Measurements from ENCODE around the gene ELMO1. TPM values are rescaled to one million over a fixed set of nuclear protein-coding genes. Genes with fewer than 3 reads are reported as not detected.
A peak's percentile ranks its signal among the peaks of the same experiment; 100 is the strongest.

ELMO1 gene
- total and polyA plus RNA-seq, 2 of the 13 experiments (the other 11 are each of a cell fraction or from before 2014, with no cell fraction given), result 0.11 to 0.17 TPM

DNA sequence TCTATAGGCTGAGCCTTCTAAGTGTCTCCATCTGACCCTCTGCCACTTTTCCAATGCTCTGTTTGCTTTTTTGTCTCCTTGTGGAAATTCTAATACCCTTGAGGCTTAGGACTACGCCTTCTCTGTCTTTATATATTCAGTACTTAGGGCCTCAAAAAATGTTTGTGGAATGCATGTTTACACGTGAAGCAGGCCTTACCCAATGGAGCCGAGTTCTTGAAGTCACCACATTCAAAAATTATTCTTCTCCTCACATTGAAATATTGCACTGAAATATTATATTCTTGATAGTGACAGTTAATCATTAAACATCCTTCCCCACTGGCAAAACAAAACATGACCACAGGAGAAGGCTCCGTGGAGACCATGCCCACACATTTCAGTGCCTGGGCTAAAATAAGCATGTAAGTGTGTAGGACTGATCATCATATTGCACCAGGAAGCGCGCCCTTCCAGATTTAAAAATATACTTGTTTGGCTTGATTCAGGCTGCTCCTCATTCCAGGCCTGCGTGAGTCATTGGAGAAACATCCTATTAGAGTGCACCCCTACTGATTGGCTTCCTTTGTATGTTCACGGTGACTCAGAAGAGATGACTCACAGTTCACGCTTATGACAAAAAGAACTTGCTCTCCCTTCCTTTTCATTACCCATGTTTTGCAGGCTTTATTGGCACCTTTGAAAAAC is 416.9 kb downstream of the ELMO1 start (continued):
- TF ChIP-seq FOXO1 (CRISPR knock-in tag; IDR thresholded peaks at IDR 0.05), result no peak; the same call in 1 of the 2 replicates
- peak; percentile 74 for TF ChIP-seq MED1 (CRISPR knock-in tag; IDR thresholded peaks at IDR 0.05)
- 0 out of 2 replicates have a peak, but pooled peaks have one; percentile 35 for TF ChIP-seq ZNF761 (CRISPR knock-in tag; conservative IDR thresholded peaks at IDR 0.05)
- TF ChIP-seq SMARCE1 (IDR thresholded peaks at IDR 0.05; ENCODE audit: borderline replicate concordance), result no peak
- TF ChIP-seq TBX3 (IDR thresholded peaks at IDR 0.05; ENCODE audit: borderline replicate concordance), result peak; percentile 51; the same call in 1 of the 2 replicates
- no peak for TF ChIP-seq SNAI1 (CRISPR knock-in tag; IDR thresholded peaks at IDR 0.05; ENCODE audit: borderline replicate concordance)
- no peak for TF ChIP-seq FOXA1 (IDR thresholded peaks at IDR 0.05)
- TF ChIP-seq FOXA1 (CRISPR knock-in tag; IDR thresholded peaks at IDR 0.05), result peak; percentile 48; the same call in 1 of the 2 replicates
- TF ChIP-seq ZFP37 (CRISPR knock-in tag; IDR thresholded peaks at IDR 0.05; ENCODE audit: borderline replicate concordance), result 0 out of 2 replicates have a peak, but pooled peaks have one; percentile 44
- TF ChIP-seq NFRKB (IDR thresholded peaks at IDR 0.05), result no peak
- TF ChIP-seq, protein P1, sequence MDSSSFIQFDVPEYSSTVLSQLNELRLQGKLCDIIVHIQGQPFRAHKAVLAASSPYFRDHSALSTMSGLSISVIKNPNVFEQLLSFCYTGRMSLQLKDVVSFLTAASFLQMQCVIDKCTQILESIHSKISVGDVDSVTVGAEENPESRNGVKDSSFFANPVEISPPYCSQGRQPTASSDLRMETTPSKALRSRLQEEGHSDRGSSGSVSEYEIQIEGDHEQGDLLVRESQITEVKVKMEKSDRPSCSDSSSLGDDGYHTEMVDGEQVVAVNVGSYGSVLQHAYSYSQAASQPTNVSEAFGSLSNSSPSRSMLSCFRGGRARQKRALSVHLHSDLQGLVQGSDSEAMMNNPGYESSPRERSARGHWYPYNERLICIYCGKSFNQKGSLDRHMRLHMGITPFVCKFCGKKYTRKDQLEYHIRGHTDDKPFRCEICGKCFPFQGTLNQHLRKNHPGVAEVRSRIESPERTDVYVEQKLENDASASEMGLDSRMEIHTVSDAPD (CRISPR knock-in tag; IDR thresholded peaks at IDR 0.05), result no peak
- TF ChIP-seq, protein P2, sequence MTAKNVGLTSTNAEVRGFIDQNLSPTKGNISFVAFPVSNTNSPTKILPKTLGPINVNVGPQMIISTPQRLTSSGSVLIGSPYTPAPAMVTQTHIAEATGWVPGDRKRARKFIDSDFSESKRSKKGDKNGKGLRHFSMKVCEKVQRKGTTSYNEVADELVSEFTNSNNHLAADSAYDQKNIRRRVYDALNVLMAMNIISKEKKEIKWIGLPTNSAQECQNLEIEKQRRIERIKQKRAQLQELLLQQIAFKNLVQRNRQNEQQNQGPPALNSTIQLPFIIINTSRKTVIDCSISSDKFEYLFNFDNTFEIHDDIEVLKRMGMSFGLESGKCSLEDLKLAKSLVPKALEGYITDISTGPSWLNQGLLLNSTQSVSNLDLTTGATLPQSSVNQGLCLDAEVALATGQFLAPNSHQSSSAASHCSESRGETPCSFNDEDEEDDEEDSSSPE (CRISPR knock-in tag; IDR thresholded peaks at IDR 0.05), result peak; percentile 50
- TF ChIP-seq, protein P3, sequence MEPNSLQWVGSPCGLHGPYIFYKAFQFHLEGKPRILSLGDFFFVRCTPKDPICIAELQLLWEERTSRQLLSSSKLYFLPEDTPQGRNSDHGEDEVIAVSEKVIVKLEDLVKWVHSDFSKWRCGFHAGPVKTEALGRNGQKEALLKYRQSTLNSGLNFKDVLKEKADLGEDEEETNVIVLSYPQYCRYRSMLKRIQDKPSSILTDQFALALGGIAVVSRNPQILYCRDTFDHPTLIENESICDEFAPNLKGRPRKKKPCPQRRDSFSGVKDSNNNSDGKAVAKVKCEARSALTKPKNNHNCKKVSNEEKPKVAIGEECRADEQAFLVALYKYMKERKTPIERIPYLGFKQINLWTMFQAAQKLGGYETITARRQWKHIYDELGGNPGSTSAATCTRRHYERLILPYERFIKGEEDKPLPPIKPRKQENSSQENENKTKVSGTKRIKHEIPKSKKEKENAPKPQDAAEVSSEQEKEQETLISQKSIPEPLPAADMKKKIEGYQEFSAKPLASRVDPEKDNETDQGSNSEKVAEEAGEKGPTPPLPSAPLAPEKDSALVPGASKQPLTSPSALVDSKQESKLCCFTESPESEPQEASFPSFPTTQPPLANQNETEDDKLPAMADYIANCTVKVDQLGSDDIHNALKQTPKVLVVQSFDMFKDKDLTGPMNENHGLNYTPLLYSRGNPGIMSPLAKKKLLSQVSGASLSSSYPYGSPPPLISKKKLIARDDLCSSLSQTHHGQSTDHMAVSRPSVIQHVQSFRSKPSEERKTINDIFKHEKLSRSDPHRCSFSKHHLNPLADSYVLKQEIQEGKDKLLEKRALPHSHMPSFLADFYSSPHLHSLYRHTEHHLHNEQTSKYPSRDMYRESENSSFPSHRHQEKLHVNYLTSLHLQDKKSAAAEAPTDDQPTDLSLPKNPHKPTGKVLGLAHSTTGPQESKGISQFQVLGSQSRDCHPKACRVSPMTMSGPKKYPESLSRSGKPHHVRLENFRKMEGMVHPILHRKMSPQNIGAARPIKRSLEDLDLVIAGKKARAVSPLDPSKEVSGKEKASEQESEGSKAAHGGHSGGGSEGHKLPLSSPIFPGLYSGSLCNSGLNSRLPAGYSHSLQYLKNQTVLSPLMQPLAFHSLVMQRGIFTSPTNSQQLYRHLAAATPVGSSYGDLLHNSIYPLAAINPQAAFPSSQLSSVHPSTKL (CRISPR knock-in tag; IDR thresholded peaks at IDR 0.05), result peak; percentile 90
- TF ChIP-seq, protein P4, sequence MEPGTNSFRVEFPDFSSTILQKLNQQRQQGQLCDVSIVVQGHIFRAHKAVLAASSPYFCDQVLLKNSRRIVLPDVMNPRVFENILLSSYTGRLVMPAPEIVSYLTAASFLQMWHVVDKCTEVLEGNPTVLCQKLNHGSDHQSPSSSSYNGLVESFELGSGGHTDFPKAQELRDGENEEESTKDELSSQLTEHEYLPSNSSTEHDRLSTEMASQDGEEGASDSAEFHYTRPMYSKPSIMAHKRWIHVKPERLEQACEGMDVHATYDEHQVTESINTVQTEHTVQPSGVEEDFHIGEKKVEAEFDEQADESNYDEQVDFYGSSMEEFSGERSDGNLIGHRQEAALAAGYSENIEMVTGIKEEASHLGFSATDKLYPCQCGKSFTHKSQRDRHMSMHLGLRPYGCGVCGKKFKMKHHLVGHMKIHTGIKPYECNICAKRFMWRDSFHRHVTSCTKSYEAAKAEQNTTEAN (CRISPR knock-in tag; conservative IDR thresholded peaks at IDR 0.05), result peak; percentile 49; the same call in 1 of the 2 replicates
- TF ChIP-seq, protein P5, sequence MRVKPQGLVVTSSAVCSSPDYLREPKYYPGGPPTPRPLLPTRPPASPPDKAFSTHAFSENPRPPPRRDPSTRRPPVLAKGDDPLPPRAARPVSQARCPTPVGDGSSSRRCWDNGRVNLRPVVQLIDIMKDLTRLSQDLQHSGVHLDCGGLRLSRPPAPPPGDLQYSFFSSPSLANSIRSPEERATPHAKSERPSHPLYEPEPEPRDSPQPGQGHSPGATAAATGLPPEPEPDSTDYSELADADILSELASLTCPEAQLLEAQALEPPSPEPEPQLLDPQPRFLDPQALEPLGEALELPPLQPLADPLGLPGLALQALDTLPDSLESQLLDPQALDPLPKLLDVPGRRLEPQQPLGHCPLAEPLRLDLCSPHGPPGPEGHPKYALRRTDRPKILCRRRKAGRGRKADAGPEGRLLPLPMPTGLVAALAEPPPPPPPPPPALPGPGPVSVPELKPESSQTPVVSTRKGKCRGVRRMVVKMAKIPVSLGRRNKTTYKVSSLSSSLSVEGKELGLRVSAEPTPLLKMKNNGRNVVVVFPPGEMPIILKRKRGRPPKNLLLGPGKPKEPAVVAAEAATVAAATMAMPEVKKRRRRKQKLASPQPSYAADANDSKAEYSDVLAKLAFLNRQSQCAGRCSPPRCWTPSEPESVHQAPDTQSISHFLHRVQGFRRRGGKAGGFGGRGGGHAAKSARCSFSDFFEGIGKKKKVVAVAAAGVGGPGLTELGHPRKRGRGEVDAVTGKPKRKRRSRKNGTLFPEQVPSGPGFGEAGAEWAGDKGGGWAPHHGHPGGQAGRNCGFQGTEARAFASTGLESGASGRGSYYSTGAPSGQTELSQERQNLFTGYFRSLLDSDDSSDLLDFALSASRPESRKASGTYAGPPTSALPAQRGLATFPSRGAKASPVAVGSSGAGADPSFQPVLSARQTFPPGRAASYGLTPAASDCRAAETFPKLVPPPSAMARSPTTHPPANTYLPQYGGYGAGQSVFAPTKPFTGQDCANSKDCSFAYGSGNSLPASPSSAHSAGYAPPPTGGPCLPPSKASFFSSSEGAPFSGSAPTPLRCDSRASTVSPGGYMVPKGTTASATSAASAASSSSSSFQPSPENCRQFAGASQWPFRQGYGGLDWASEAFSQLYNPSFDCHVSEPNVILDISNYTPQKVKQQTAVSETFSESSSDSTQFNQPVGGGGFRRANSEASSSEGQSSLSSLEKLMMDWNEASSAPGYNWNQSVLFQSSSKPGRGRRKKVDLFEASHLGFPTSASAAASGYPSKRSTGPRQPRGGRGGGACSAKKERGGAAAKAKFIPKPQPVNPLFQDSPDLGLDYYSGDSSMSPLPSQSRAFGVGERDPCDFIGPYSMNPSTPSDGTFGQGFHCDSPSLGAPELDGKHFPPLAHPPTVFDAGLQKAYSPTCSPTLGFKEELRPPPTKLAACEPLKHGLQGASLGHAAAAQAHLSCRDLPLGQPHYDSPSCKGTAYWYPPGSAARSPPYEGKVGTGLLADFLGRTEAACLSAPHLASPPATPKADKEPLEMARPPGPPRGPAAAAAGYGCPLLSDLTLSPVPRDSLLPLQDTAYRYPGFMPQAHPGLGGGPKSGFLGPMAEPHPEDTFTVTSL (CRISPR knock-in tag; IDR thresholded peaks at IDR 0.05; ENCODE audit: borderline replicate concordance), result peak; percentile 89; the same call in 1 of the 2 replicates
- no peak for TF ChIP-seq ZNF598 (CRISPR knock-in tag; IDR thresholded peaks at IDR 0.05; ENCODE audit: borderline replicate concordance)

Data from HepG2 (cell line).